LNCAP (cell line): Measurements from ENCODE around the gene SCMH1.

Source experiments
- TF ChIP-seq, protein P1 (sequence below): fragments of 450-650 bp; IDR thresholded peaks from 2 replicates; pipeline ENCODE4 v1.5.1; 2017; ENCODE audit warnings: mild to moderate bottlenecking

The SCMH1 gene

DNA sequence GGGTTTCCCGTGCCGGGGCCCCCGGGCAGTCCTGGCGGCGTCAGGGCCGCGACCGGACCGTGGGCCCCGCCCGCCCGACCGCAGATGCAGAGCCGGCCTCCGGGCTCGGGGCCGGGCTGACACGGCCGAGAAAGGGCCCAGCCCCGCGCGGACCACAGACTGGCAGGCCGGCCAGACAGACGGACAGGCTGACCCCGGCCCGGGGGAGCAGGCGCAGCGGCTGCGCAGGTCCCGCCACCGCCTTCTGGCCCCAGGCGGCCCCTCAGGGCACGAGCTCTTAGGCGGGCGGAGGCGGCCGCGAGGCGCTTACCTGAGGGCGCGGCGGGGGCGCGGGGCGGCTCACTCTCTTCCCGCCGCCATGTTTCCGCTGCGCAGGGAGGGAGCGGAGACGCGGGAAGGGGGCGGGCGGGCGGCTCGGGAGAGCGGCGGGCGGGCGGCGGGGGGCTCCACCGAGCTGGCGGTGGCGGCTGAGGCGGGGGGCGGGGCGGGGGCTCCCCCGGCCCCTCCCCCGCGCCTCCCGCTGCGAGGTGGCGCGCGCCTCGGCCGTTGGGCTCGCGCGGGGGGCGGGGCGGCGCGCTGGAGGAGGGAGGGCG is at the start of gene SCMH1:
TSS of gene SCMH1 (minus strand) at position 558 of the 593 bp plus-strand sequence. CDS start 56,173 bp downstream, outside the sequence.
- TF ChIP-seq, protein P1, sequence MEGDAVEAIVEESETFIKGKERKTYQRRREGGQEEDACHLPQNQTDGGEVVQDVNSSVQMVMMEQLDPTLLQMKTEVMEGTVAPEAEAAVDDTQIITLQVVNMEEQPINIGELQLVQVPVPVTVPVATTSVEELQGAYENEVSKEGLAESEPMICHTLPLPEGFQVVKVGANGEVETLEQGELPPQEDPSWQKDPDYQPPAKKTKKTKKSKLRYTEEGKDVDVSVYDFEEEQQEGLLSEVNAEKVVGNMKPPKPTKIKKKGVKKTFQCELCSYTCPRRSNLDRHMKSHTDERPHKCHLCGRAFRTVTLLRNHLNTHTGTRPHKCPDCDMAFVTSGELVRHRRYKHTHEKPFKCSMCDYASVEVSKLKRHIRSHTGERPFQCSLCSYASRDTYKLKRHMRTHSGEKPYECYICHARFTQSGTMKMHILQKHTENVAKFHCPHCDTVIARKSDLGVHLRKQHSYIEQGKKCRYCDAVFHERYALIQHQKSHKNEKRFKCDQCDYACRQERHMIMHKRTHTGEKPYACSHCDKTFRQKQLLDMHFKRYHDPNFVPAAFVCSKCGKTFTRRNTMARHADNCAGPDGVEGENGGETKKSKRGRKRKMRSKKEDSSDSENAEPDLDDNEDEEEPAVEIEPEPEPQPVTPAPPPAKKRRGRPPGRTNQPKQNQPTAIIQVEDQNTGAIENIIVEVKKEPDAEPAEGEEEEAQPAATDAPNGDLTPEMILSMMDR, result no peak

DNA sequence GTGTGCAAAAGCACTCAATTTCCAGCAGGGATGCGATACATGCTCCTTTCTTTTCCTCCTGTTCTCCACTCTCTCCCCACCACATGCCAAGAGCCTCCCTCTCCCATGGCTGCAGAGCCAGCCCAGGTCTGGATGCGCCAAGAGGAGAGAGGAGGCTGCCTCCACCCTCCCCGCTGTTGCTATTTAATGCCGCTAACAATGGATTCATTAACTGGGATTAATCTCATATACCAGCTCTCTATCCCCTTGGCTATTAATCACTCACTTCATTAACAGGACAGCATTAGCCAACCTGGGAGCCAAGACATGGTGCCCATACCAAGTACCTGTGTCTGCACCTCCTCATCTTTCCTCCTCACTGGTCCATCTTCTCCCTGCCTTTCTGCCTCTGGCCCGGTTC is 49.1 kb upstream of the SCMH1 start:
- TF ChIP-seq, protein P1, result no peak

DNA sequence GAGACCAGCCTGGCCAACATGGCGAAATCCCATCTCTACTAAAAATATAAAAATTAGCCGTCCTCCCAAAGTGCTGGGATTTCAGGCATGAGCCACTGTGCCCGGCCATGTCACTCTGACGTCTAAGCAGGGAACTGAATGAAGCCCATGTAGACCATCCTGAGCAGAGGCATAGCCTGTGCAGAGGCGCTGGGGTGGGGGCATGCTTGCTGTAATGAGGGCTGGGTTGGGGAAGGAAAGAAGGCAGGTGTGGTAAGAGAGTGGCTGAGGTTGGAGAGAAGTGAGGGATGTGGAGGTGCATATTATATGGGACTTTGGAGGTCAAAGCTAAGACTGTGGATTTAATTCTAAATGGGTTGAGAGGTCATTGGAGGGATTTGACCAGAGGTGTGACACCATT is 47.1 kb upstream of the SCMH1 start:
- TF ChIP-seq, protein P1, result no peak

DNA sequence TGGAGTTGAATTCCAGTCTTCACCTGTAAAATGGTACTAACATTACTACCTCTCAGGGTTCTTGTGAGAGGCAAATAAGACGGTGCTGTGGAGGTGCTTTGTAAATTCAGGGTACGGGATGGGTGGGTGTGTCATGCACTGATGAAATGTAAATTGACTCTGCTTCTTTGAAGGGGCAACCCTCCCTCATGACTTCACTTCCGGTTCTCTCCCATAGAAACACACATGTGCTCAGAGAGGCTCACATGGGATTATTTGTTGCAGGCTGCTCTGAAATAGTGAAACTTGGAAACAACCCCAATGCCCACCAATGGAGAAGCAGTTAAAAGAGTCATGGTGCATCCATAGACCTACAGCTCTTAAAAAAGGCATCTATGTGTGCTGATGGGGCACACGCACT is 44.9 kb upstream of the SCMH1 start:
- TF ChIP-seq, protein P1, result no peak

DNA sequence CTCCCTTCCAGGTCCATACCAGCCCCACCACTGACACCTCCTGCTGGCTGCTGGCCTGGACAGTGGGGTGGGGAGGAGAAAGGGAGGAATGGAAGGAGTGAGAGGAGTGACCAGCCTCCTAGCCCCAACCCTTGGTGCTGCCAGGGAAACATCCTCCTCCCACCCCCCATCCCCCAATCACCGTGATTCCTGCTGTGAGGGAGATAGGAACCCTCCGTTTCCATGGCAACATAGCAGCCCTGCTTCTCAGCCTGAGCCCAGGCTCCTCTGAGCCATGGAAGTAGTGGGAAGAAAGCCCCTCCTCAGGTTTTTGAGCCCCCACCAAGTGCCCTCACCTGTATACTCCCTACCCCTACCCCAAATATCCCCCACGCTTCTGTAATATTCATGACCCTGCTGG is 44.4 kb upstream of the SCMH1 start:
- TF ChIP-seq, protein P1, result no peak

DNA sequence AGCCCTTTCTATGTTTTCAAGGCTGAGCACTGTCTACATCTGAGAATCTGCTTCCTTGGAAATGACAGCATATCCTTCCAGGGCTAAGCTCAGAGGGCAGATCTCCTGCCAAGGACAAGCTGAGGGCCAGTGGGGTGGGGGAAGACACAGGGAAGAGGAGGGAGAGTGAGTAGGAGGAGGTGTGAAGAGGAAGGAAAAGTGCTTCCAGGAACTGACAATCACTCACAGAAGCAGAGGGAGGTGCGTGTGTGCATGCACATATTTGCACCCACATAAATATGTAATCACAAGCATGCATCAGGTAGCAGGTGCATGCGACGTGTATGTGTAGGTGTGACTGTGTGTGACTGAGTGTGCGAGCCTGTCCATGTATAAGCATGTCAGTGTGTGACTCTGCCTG is 43.7 kb upstream of the SCMH1 start:
- TF ChIP-seq, protein P1, result no peak

DNA sequence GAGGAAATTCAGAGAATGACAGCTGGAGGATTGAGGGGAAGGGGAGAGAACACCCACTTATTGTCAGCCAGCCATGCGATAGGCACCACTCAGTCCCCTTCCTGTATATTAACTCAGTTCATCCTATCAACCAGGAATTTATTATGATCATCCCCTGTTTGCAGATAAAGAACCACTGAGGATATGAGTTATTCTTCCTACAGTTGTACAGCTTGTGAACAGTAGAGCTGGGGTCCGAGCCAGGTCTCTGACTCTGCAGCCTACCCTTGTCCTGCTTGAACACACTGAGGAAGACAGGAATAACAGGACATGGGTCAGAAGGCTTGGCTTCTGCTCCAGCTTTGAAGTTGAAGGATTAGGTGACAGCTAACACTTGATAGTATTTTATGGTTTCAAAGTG is 42.0 kb upstream of the SCMH1 start:
- TF ChIP-seq, protein P1, result no peak
